Uterus (tissue), 4 donors: Measurements from ENCODE around the gene GSE1. TPM values are rescaled to one million over a fixed set of nuclear protein-coding genes. Genes with fewer than 3 reads are reported as not detected.

Source experiments
- DNase-seq, 2 donors: peaks; one replicate each; pipeline ENCODE4 v3.0.0-alpha.2; 2019 to 2020
- H3K27ac ChIP-seq, 2 donors: fragments of 200-600 bp; sonication (generic); 1 replicate in 1 of 2; 2 replicates in 1 of 2; pipeline ENCODE4 v1.5.1; 2016 to 2018
- H3K27me3 ChIP-seq, 2 donors: fragments of 200-600 bp; sonication (generic); one replicate each; pipeline ENCODE4 v1.5.1; 2018 to 2019; ENCODE audit warnings: control low read depth in 1 of 2
- H3K36me3 ChIP-seq, 2 donors: fragments of 200-600 bp; sonication (generic); one replicate each; pipeline ENCODE4 v1.5.1; 2019; ENCODE audit warnings: control low read depth in 1 of 2
- H3K4me1 ChIP-seq, 2 donors: fragments of 200-600 bp; sonication (generic); one replicate each; pipeline ENCODE4 v1.5.1; 2018 to 2019; ENCODE audit warnings: control low read depth in 1 of 2
- H3K4me3 ChIP-seq, 2 donors: fragments of 200-600 bp; sonication (generic); 1 replicate in 1 of 2; 2 replicates in 1 of 2; pipeline ENCODE4 v1.5.1; 2018 to 2019; ENCODE audit warnings: mild to moderate bottlenecking in 1 of 2
- H3K9me3 ChIP-seq, 2 donors: fragments of 200-600 bp; sonication (generic); one replicate each; pipeline ENCODE4 v1.5.1; 2019; ENCODE audit warnings: control low read depth in 1 of 2
- CTCF ChIP-seq, 4 experiments: fragments of 200-600 bp in 2 of 4; fragments of 450-650 bp in 2 of 4; sonication (generic) in 2 of 4; IDR thresholded peaks; one replicate each; pipeline ENCODE4 v1.5.1; 2016 to 2019; ENCODE audit warnings: antibody characterized with exemption in 4 of 4, mild to moderate bottlenecking in 2 of 4, moderate library complexity in 1 of 4
- POLR2A ChIP-seq, 2 donors: fragments of 450-650 bp; IDR thresholded peaks; one replicate each; pipeline ENCODE4 v1.6.1; 2016; ENCODE audit warnings: antibody characterized with exemption in 2 of 2, mild to moderate bottlenecking in 1 of 2, moderate library complexity in 1 of 2
- intact Hi-C: fragments of 100-400 bp; cut with DNase I; formaldehyde crosslinking; loops from one replicate; pipeline ENCODE4 v1.15.1; 2023; ENCODE audit warnings: low total_unique reads
- total RNA-seq, 4 donors: library from RNA; depleted of rRNA in 3 of 4; stranded (reverse); fragments of >200 nt in 3 of 4; gene quantifications; one replicate each; pipeline versions ENCODE4 v1.1.0 to v1.2.4, GENCODE V29; 2014 to 2023
- donor health status: DM: yes; HTN: yes; CAD: no.

The GSE1 gene
- total RNA-seq, 4 donors from 2014 or later, result 32.6 to 128 (median 73.9) TPM

- H3K27ac ChIP-seq, result no peak overlapping the region
- H3K27me3 ChIP-seq, result no peaks in the 10 kb centered on the region
- TF ChIP-seq CTCF (IDR thresholded peaks at IDR 0.05) (no peak), POLR2A (IDR thresholded peaks at IDR 0.05) (no peak)
- peaks cover 0 to 36% of the 10 kb centered on the region in 2 donors for H3K4me1 ChIP-seq
- no peaks in the 10 kb centered on the region for H3K36me3 ChIP-seq
- intact Hi-C loops, result no loop called here
- H3K9me3 ChIP-seq, result no peaks in the 10 kb centered on the region
- DNase-seq, result no peak
- no peak overlapping the region for H3K4me3 ChIP-seq
These were observed 5.2 kb upstream of the GSE1 start for GRCh38 chr16:85607796-85608514.

- no peaks in the 10 kb centered on the region for H3K36me3 ChIP-seq
- no peaks in the 10 kb centered on the region for H3K27me3 ChIP-seq
- intact Hi-C loops, result no loop called here
- peaks cover 0 to 34% of the 10 kb centered on the region in 2 donors for H3K4me1 ChIP-seq
- no peak for DNase-seq
- no peaks in the 10 kb centered on the region for H3K9me3 ChIP-seq
- H3K27ac ChIP-seq, result no peak overlapping the region
- no peak overlapping the region for H3K4me3 ChIP-seq
- TF ChIP-seq CTCF (IDR thresholded peaks at IDR 0.05) (no peak), POLR2A (IDR thresholded peaks at IDR 0.05) (no peak)
These were observed 4.6 kb upstream of the GSE1 start for GRCh38 chr16:85608515-85608885.

GRCh38 chr16:85608887-85609286, 4.2 kb upstream of the GSE1 start:
- Histone ChIP-seq H3K4me1 (peaks cover 0 to 34% of the 10 kb centered on the region in 2 donors), H3K27ac (no peak overlapping the region), H3K36me3 (no peaks in the 10 kb centered on the region), H3K9me3 (no peaks in the 10 kb centered on the region), H3K4me3 (no peak overlapping the region), H3K27me3 (no peaks in the 10 kb centered on the region)
- intact Hi-C loops, result no loop called here
- no peak for TF ChIP-seq POLR2A (IDR thresholded peaks at IDR 0.05)
- no peak for TF ChIP-seq CTCF (IDR thresholded peaks at IDR 0.05)
- DNase-seq, result no peak

DNA sequence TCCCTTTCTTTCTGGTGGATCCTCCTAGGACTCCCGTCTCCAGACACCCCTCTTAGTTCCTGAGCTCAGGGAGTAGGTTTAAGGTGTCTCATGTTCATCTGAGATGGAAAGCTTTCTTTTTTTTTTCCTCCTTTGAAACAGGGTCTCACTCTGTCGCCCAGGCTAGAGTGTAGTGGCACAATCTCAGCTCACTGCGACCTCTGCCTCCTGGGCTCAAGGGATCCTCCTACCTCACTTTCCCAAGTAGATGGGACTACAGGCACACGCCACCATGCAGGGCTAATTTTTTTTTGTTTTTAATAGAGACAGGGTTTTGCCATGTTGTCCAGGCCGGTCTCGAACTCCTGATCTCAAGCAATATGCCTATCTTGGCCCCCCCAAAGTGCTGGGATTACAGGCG, 3.6 kb upstream of the GSE1 start:
- no peak for TF ChIP-seq CTCF (IDR thresholded peaks at IDR 0.05)
- no peak for TF ChIP-seq POLR2A (IDR thresholded peaks at IDR 0.05)
- peaks cover 0 to 39% of the 10 kb centered on the region in 2 donors for H3K4me1 ChIP-seq
- H3K27me3 ChIP-seq, result no peaks in the 10 kb centered on the region
- no peak overlapping the region for H3K4me3 ChIP-seq
- intact Hi-C loops, result no loop called here
- H3K36me3 ChIP-seq, result no peaks in the 10 kb centered on the region
- H3K9me3 ChIP-seq, result no peaks in the 10 kb centered on the region
- H3K27ac ChIP-seq, result no peak overlapping the region
- no peak for DNase-seq

DNA sequence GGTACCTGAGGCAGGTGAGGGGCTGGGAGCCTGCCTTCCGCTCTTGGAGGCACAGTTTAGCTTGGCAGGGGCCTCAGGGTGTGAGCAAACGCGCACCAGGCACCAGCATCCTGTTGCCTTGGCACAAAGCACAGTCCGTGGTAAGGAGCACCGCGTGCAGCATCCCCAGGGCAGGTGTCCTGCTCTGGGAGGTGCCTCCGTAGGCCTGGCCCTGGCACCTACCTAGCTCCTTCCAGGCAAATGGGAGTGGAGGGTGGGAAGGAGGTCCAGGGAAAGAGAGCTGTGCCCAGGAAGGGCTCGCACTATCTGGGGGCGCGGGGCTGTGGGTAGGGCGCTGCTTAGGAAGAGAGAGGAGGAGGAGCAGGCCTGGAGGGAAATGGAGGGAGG, 3.1 kb upstream of the GSE1 start:
- Histone ChIP-seq H3K4me1 (peaks cover 0 to 41% of the 10 kb centered on the region in 2 donors), H3K27ac (no peak overlapping the region), H3K9me3 (no peaks in the 10 kb centered on the region), H3K27me3 (no peaks in the 10 kb centered on the region), H3K4me3 (no peak overlapping the region), H3K36me3 (no peaks in the 10 kb centered on the region)
- peak in 1 of 2 donors; percentile 35 for DNase-seq
- TF ChIP-seq POLR2A (IDR thresholded peaks at IDR 0.05) (no peak), CTCF (IDR thresholded peaks at IDR 0.05) (no peak)
- intact Hi-C loops, result loop anchor here (2.0 to 10.0 kb wide), 2 partner anchors 189 to 215 kb away; no protein-coding TSS in a partner anchor
